ENCODE data around the gene FGD5.

Gene FGD5

GRCh38 chr3:14858105-14858504 lies 39.3 kb downstream of the FGD5 start:
- DNase-seq: no peak

GRCh38 chr3:14859880-14860279 lies 41.1 kb downstream of the FGD5 start:
- no peak for DNase-seq

GRCh38 chr3:14861031-14861430 lies 42.3 kb downstream of the FGD5 start:
- no peak for DNase-seq

GRCh38 chr3:14861446-14862302 lies 42.9 kb downstream of the FGD5 start:
- DNase-seq: no peak

GRCh38 chr3:14862303-14862660 lies 43.5 kb downstream of the FGD5 start:
- DNase-seq: no peak

- DNase-seq: no peak
These were observed 44.0 kb downstream of the FGD5 start for GRCh38 chr3:14862661-14863230.

GRCh38 chr3:14863333-14864100 lies 44.8 kb downstream of the FGD5 start:
- DNase-seq: no peak

- DNase-seq: no peak
These were observed 45.4 kb downstream of the FGD5 start for GRCh38 chr3:14864131-14864530.

GRCh38 chr3:14866627-14867026 lies 47.9 kb downstream of the FGD5 start:
- no peak for DNase-seq

GRCh38 chr3:14867936-14868570 lies 49.3 kb downstream of the FGD5 start:
- DNase-seq: no peak

GRCh38 chr3:14869917-14870782 lies 51.4 kb downstream of the FGD5 start:
- no peak for DNase-seq

- DNase-seq: no peak
These were observed 52.0 kb downstream of the FGD5 start for GRCh38 chr3:14870783-14871060.

GRCh38 chr3:14871456-14872200 lies 52.9 kb downstream of the FGD5 start:
- no peak for DNase-seq

GRCh38 chr3:14872706-14873105 lies 53.9 kb downstream of the FGD5 start:
- DNase-seq: no peak

GRCh38 chr3:14874784-14875183 lies 56.0 kb downstream of the FGD5 start:
- no peak for DNase-seq

GRCh38 chr3:14875411-14876175 lies 56.8 kb downstream of the FGD5 start:
- DNase-seq: no peak

GRCh38 chr3:14876921-14877333 lies 58.2 kb downstream of the FGD5 start:
- DNase-seq: no peak

- DNase-seq: no peak
These were observed 58.7 kb downstream of the FGD5 start for GRCh38 chr3:14877469-14877868.

GRCh38 chr3:14879211-14879874 lies 60.6 kb downstream of the FGD5 start:
- DNase-seq: peak; percentile 34

GRCh38 chr3:14880447-14881106 lies 61.8 kb downstream of the FGD5 start:
- DNase-seq: no peak

Data from activated naive CD4-positive, alpha-beta T cell treated with Interleukin-2 at 50 U/mL for 16 hours (primary cell).